Spleen (tissue), 11 donors: ENCODE data around the gene CDK19. TPM values are rescaled to one million over a fixed set of nuclear protein-coding genes. Genes with fewer than 3 reads are reported as not detected.

Experiments
- DNase-seq: peaks from one replicate; pipeline ENCODE4 v3.0.0-alpha.2; 2020
- H3K27ac ChIP-seq, 8 donors: fragments of 200-600 bp; sonication (generic) in 7 of 8; 1 replicate in 4 of 8; 2 replicates in 4 of 8; pipeline versions ENCODE4 v1.5.0 to v1.8.0; 2016 to 2021; ENCODE audit warnings: inconsistent platforms in 4 of 8, mild to moderate bottlenecking in 4 of 8, moderate library complexity in 1 of 8
- H3K27me3 ChIP-seq, 7 donors: fragments of 200-600 bp; sonication (generic) in 6 of 7; replicated peaks in 1 of 7; 1 replicate in 4 of 7; 2 replicates in 3 of 7; pipeline versions ENCODE4 v1.5.0 to v1.8.0; 2016 to 2021; ENCODE audit warnings: inconsistent platforms in 3 of 7, mild to moderate bottlenecking in 1 of 7
- H3K36me3 ChIP-seq, 6 donors: fragments of 200-600 bp; sonication (generic) in 5 of 6; 1 replicate in 4 of 6; 2 replicates in 2 of 6; pipeline versions ENCODE4 v1.5.0 to v1.8.0; 2016 to 2021; ENCODE audit warnings: inconsistent platforms in 2 of 6
- H3K4me1 ChIP-seq, 6 donors: fragments of 200-600 bp; sonication (generic) in 5 of 6; 1 replicate in 3 of 6; 2 replicates in 3 of 6; pipeline versions ENCODE4 v1.5.0 to v1.8.0; 2016 to 2021; ENCODE audit warnings: inconsistent platforms in 3 of 6
- H3K4me3 ChIP-seq, 8 donors: fragments of 200-600 bp; sonication (generic) in 7 of 8; 1 replicate in 4 of 8; 2 replicates in 4 of 8; pipeline versions ENCODE4 v1.5.0 to v1.8.0; 2016 to 2021; ENCODE audit warnings: inconsistent platforms in 4 of 8, mild to moderate bottlenecking in 4 of 8, moderate library complexity in 2 of 8
- H3K9me3 ChIP-seq, 8 donors: fragments of 200-600 bp; sonication (generic) in 7 of 8; 1 replicate in 4 of 8; 2 replicates in 4 of 8; pipeline versions ENCODE4 v1.5.0 to v1.8.0; 2016 to 2021; ENCODE audit warnings: inconsistent platforms in 4 of 8
- CTCF ChIP-seq, 11 experiments: fragments of 200-600 bp in 7 of 11; fragments of 450-650 bp in 4 of 11; sonication (generic) in 4 of 11; IDR thresholded peaks in 8 of 11; conservative IDR thresholded peaks in 3 of 11; 1 replicate in 7 of 11; 2 replicates in 4 of 11; pipeline versions ENCODE4 v1.4.0 to v1.8.0; 2016 to 2021; ENCODE audit warnings: antibody characterized with exemption in 11 of 11, inconsistent platforms in 4 of 11, mild to moderate bottlenecking in 1 of 11
- POLR2A ChIP-seq, 3 donors: fragments of 450-650 bp; IDR thresholded peaks; one replicate each; pipeline ENCODE4 v1.5.1; 2017; ENCODE audit warnings: antibody characterized with exemption in 3 of 3, mild to moderate bottlenecking in 1 of 3
- POLR2AphosphoS5 ChIP-seq, 3 donors: sonication (generic); formaldehyde crosslinking; IDR thresholded peaks; one replicate each; pipeline ENCODE4 v1.5.1; 2017; ENCODE audit warnings: antibody characterized with exemption in 3 of 3
- WGBS, 5 donors: extraction: QIAGEN DNeasy Blood & Tissue Kit in 3 of 5; methylation state at CpG; one replicate each; pipeline versions ENCODE4 v1.1.5 to v1.1.7; 2013 to 2018; 5-methylcytosine and 5-hydroxymethylcytosine counted together
- intact Hi-C: fragments of 100-400 bp; cut with DNase I; formaldehyde crosslinking; loops from one replicate; pipeline ENCODE4 v1.15.0; 2023; ENCODE audit warnings: low total_unique reads
- polyA plus RNA-seq, 3 donors: library from polyadenylated mRNA; stranded (reverse); fragments of 200-250 nt; gene quantifications; one replicate each; pipeline ENCODE4 v1.2.1, GENCODE V29; 2013
- total RNA-seq, 7 donors: library from RNA; depleted of rRNA in 3 of 7; stranded (reverse); fragments of >200 nt in 3 of 7; fragmentation: NEBNext Ultra II Directional in 4 of 7; extraction: Animal tissue kit (Norgen Biotek cat#: 25700) in 4 of 7; gene quantifications; one replicate each; pipeline versions ENCODE4 v1.1.0 to v1.2.1, GENCODE V29; 2016 to 2021
- donor health status: healthy with polysubstance abuse.
- donor health status: DM: no; HTN: no; CAD: no; lungs with moderate emphysema.
- donor health status: DM: no; HTN: no; CAD: no.
- donor health status: Bipolar disorder and iron deficiency.
- donor health status: healthy.
- donor health status: DM: no; HTN: no; CAD: no.
- donor health status: DM: yes; HTN: yes; CAD: no.

The CDK19 gene
- total and polyA plus RNA-seq, 10 donors, result 7.9 to 29.8 (median 21.7) TPM

DNA sequence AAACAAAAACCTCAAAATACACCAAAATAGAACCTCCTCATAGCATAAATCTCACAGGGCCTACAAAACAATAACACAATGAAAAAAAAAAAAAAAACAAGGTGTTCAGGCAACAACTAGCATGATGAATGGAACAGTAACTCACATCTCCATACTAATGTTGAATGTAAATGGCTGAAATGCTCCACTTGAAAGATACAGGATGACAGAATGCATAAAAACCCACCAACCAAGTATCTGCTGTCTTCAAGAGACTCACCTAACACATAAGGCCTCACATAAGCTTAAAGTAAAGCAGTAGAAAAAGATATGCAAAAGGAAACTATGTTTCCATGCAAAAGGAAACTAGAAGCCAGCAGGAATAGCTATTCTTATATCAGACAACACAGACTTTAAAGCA, 121.3 kb downstream of the CDK19 start:
- no peak overlapping the region for H3K4me3 ChIP-seq
- H3K9me3 ChIP-seq, result peaks cover 0 to 8% (median 0%) of the 10 kb centered on the region in 8 donors
- H3K4me1 ChIP-seq, result peaks cover 0 to 12% (median 6%) of the 10 kb centered on the region in 6 donors
- no peak for DNase-seq
- no peaks in the 10 kb centered on the region for H3K27me3 ChIP-seq
- H3K27ac ChIP-seq, result no peak overlapping the region
- peaks cover 0 to 14% (median 0%) of the 10 kb centered on the region in 6 donors for H3K36me3 ChIP-seq
- intact Hi-C loops, result no loop called here
- TF ChIP-seq POLR2AphosphoS5 (IDR thresholded peaks at IDR 0.05) (no peak), POLR2A (IDR thresholded peaks at IDR 0.05) (no peak), CTCF (IDR thresholded peaks at IDR 0.05 in 8 of 11, conservative IDR thresholded peaks at IDR 0.05 in 3 of 11) (no peak)

- Histone ChIP-seq H3K4me1 (peaks cover 0 to 19% (median 13%) of the 10 kb centered on the region in 6 donors), H3K36me3 (peaks cover 0 to 9% (median 0%) of the 10 kb centered on the region in 6 donors), H3K27ac (no peak overlapping the region), H3K9me3 (peaks cover 0 to 8% (median 0%) of the 10 kb centered on the region in 8 donors), H3K4me3 (no peak overlapping the region), H3K27me3 (no peaks in the 10 kb centered on the region)
- intact Hi-C loops, result no loop called here
- TF ChIP-seq CTCF (IDR thresholded peaks at IDR 0.05 in 8 of 11, conservative IDR thresholded peaks at IDR 0.05 in 3 of 11) (no peak), POLR2A (IDR thresholded peaks at IDR 0.05) (no peak), POLR2AphosphoS5 (IDR thresholded peaks at IDR 0.05) (no peak)
- DNase-seq, result no peak
- 90 to 100% (median 98%) methylated on average over 3 of the region's 3 CpGs for WGBS, 5 donors
Measured at GRCh38 chr6:110693296-110693695, 122.0 kb downstream of the CDK19 start.

DNA sequence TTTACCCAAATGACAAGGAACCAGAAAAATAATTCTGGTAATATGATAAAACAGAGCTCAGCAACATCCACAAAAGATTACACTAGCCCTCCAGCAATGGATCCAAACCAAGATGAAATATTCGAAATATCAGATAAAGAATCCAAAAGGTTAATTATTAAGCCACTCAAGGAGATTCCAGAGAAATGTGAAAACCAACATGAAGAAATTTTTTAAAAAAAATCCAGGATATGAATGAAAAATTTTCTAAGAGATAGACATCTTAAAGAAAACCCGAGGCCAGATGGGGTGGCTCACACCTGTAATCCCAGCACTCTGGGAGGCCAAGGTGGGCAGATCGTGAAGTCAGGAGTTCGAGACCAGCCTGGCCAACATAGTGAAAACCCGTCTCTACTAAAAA, 124.4 kb downstream of the CDK19 start:
- 89 to 97% (median 95%) methylated on average over 5 of the region's 5 CpGs for WGBS, 5 donors
- intact Hi-C loops, result no loop called here

More for the DNA sequence above, 124.4 kb downstream of the CDK19 start:
- Histone ChIP-seq H3K9me3 (peaks cover 0 to 4% (median 0%) of the 10 kb centered on the region in 8 donors), H3K27me3 (no peaks in the 10 kb centered on the region), H3K36me3 (peaks cover 0 to 9% (median 0%) of the 10 kb centered on the region in 6 donors), H3K27ac (no peak overlapping the region), H3K4me1 (peaks cover 7 to 43% (median 32%) of the 10 kb centered on the region in 6 donors), H3K4me3 (no peak overlapping the region)
- TF ChIP-seq CTCF (IDR thresholded peaks at IDR 0.05 in 8 of 11, conservative IDR thresholded peaks at IDR 0.05 in 3 of 11) (no peak), POLR2AphosphoS5 (IDR thresholded peaks at IDR 0.05) (no peak), POLR2A (IDR thresholded peaks at IDR 0.05) (no peak)
- DNase-seq, result no peak
